Activated naive CD4-positive, alpha-beta T cell treated with anti-CD3 and anti-CD28 coated beads, Interleukin-2, amount 10 ng/mL, durations not matched to agents 7 days and 5 days (primary cell): ENCODE results near the gene CNOT4.

ENCODE experiments used
- CTCF ChIA-PET: fragments of 350-600 bp; sonication (Branson Sonifier 250); formaldehyde crosslinking; loops from one replicate; lab custom pipeline; 2021; ENCODE audit warnings: antibody characterized with exemption; lab: Charles Lee
- DNase-seq: peaks from one replicate; pipeline ENCODE4 v3.0.0-alpha.2; 2020
- H3K27ac Mint-ChIP-seq: one replicate; pipeline ENCODE4 v1.8.0; 2021; ENCODE audit warnings: mild to moderate bottlenecking, moderate library complexity, mixed read lengths
- H3K27me3 Mint-ChIP-seq: one replicate; pipeline ENCODE4 v1.8.0; 2021; ENCODE audit warnings: mild to moderate bottlenecking, mixed read lengths
- H3K36me3 Mint-ChIP-seq: one replicate; pipeline ENCODE4 v1.8.0; 2021; ENCODE audit warnings: mixed read lengths
- H3K4me1 Mint-ChIP-seq: one replicate; pipeline ENCODE4 v1.8.0; 2021; ENCODE audit warnings: mixed read lengths
- H3K4me3 Mint-ChIP-seq: one replicate; pipeline ENCODE4 v1.8.0; 2021; ENCODE audit warnings: mild to moderate bottlenecking, moderate library complexity, mixed read lengths
- H3K9me3 Mint-ChIP-seq: one replicate; pipeline ENCODE4 v1.8.0; 2021; ENCODE audit warnings: mixed read lengths

CNOT4 gene

GRCh38 chr7:135420786-135421185 lies 89.1 kb downstream of the CNOT4 start:
- peaks cover 20% of the 10 kb centered on the region for H3K36me3 Mint-ChIP-seq
- no peak for DNase-seq
- H3K27ac Mint-ChIP-seq, result no peak overlapping the region
- CTCF ChIA-PET, result no interaction called here
- no peaks in the 10 kb centered on the region for H3K9me3 Mint-ChIP-seq
- peaks cover 15% of the 10 kb centered on the region for H3K4me1 Mint-ChIP-seq
- H3K27me3 Mint-ChIP-seq, result no peaks in the 10 kb centered on the region
- no peak overlapping the region for H3K4me3 Mint-ChIP-seq

GRCh38 chr7:135416431-135416830 lies 93.5 kb downstream of the CNOT4 start:
- no peaks in the 10 kb centered on the region for H3K9me3 Mint-ChIP-seq
- no peak overlapping the region for H3K4me3 Mint-ChIP-seq
- no peak for DNase-seq
- CTCF ChIA-PET, result interaction anchor here (1.1 kb wide), 1 partner anchor 39 kb away, joined by 3 read pairs; no protein-coding TSS in a partner anchor
- H3K36me3 Mint-ChIP-seq, result peaks cover 18% of the 10 kb centered on the region
- H3K4me1 Mint-ChIP-seq, result peaks cover 8% of the 10 kb centered on the region
- no peak overlapping the region for H3K27ac Mint-ChIP-seq
- no peaks in the 10 kb centered on the region for H3K27me3 Mint-ChIP-seq

- Mint-ChIP-seq H3K4me3 (no peak overlapping the region), H3K27ac (no peak overlapping the region), H3K36me3 (peaks cover 13% of the 10 kb centered on the region), H3K9me3 (no peaks in the 10 kb centered on the region), H3K27me3 (no peaks in the 10 kb centered on the region), H3K4me1 (no peaks in the 10 kb centered on the region)
- CTCF ChIA-PET, result interaction anchor here (0.6 to 1.3 kb wide), 3 partner anchors 38 to 231 kb away, joined by 3 read pairs; no protein-coding TSS in a partner anchor
- peak; percentile 42 for DNase-seq
Measured at GRCh38 chr7:135414850-135415439, 95.0 kb downstream of the CNOT4 start.

- H3K27me3 Mint-ChIP-seq, result no peaks in the 10 kb centered on the region
- H3K4me3 Mint-ChIP-seq, result no peak overlapping the region
- H3K4me1 Mint-ChIP-seq, result peaks cover 2% of the 10 kb centered on the region
- H3K9me3 Mint-ChIP-seq, result no peaks in the 10 kb centered on the region
- H3K36me3 Mint-ChIP-seq, result peaks cover 15% of the 10 kb centered on the region
- CTCF ChIA-PET, result interaction anchor here (1.3 kb wide), 1 partner anchor 144 kb away, joined by 3 read pairs; no protein-coding TSS in a partner anchor
- no peak overlapping the region for H3K27ac Mint-ChIP-seq
- DNase-seq, result no peak
Measured at GRCh38 chr7:135414208-135414607, 95.7 kb downstream of the CNOT4 start.

GRCh38 chr7:135411098-135411497 lies 98.8 kb downstream of the CNOT4 start:
- H3K9me3 Mint-ChIP-seq, result no peaks in the 10 kb centered on the region
- peaks cover 9% of the 10 kb centered on the region for H3K4me1 Mint-ChIP-seq
- H3K4me3 Mint-ChIP-seq, result no peak overlapping the region
- no peak for DNase-seq
- no peak overlapping the region for H3K27ac Mint-ChIP-seq
- CTCF ChIA-PET, result no interaction called here
- peaks cover 18% of the 10 kb centered on the region for H3K36me3 Mint-ChIP-seq
- H3K27me3 Mint-ChIP-seq, result no peaks in the 10 kb centered on the region

- Mint-ChIP-seq H3K36me3 (peaks cover 18% of the 10 kb centered on the region), H3K4me3 (no peak overlapping the region), H3K9me3 (no peaks in the 10 kb centered on the region), H3K27me3 (no peaks in the 10 kb centered on the region), H3K27ac (no peak overlapping the region), H3K4me1 (peaks cover 9% of the 10 kb centered on the region)
- CTCF ChIA-PET, result no interaction called here
- DNase-seq, result no peak
Measured at GRCh38 chr7:135410543-135410942, 99.4 kb downstream of the CNOT4 start.

- H3K9me3 Mint-ChIP-seq, result no peaks in the 10 kb centered on the region
- H3K27me3 Mint-ChIP-seq, result no peaks in the 10 kb centered on the region
- DNase-seq, result no peak
- no peak overlapping the region for H3K27ac Mint-ChIP-seq
- peaks cover 9% of the 10 kb centered on the region for H3K4me1 Mint-ChIP-seq
- peaks cover 18% of the 10 kb centered on the region for H3K36me3 Mint-ChIP-seq
- CTCF ChIA-PET, result no interaction called here
- no peak overlapping the region for H3K4me3 Mint-ChIP-seq
Measured at GRCh38 chr7:135409845-135410542, 99.9 kb downstream of the CNOT4 start.

- H3K9me3 Mint-ChIP-seq, result no peaks in the 10 kb centered on the region
- CTCF ChIA-PET, result no interaction called here
- DNase-seq, result no peak
- H3K36me3 Mint-ChIP-seq, result peaks cover 15% of the 10 kb centered on the region
- H3K4me1 Mint-ChIP-seq, result peaks cover 9% of the 10 kb centered on the region
- no peaks in the 10 kb centered on the region for H3K27me3 Mint-ChIP-seq
- H3K27ac Mint-ChIP-seq, result no peak overlapping the region
- H3K4me3 Mint-ChIP-seq, result no peak overlapping the region
Measured at GRCh38 chr7:135407884-135408283, 102.0 kb downstream of the CNOT4 start.

- CTCF ChIA-PET, result no interaction called here
- H3K36me3 Mint-ChIP-seq, result peaks cover 15% of the 10 kb centered on the region
- no peak overlapping the region for H3K27ac Mint-ChIP-seq
- H3K4me1 Mint-ChIP-seq, result peaks cover 9% of the 10 kb centered on the region
- H3K27me3 Mint-ChIP-seq, result no peaks in the 10 kb centered on the region
- no peaks in the 10 kb centered on the region for H3K9me3 Mint-ChIP-seq
- no peak overlapping the region for H3K4me3 Mint-ChIP-seq
- DNase-seq, result no peak
Measured at GRCh38 chr7:135406918-135407317, 103.0 kb downstream of the CNOT4 start.

GRCh38 chr7:135405969-135406368 lies 103.9 kb downstream of the CNOT4 start:
- peaks cover 9% of the 10 kb centered on the region for H3K4me1 Mint-ChIP-seq
- no peak for DNase-seq
- no peak overlapping the region for H3K4me3 Mint-ChIP-seq
- no peak overlapping the region for H3K27ac Mint-ChIP-seq
- CTCF ChIA-PET, result no interaction called here
- H3K27me3 Mint-ChIP-seq, result no peaks in the 10 kb centered on the region
- H3K9me3 Mint-ChIP-seq, result no peaks in the 10 kb centered on the region
- H3K36me3 Mint-ChIP-seq, result peaks cover 15% of the 10 kb centered on the region

- H3K4me1 Mint-ChIP-seq, result no peaks in the 10 kb centered on the region
- H3K36me3 Mint-ChIP-seq, result peaks cover 6% of the 10 kb centered on the region
- CTCF ChIA-PET, result no interaction called here
- no peak overlapping the region for H3K27ac Mint-ChIP-seq
- no peaks in the 10 kb centered on the region for H3K9me3 Mint-ChIP-seq
- no peaks in the 10 kb centered on the region for H3K27me3 Mint-ChIP-seq
- H3K4me3 Mint-ChIP-seq, result no peak overlapping the region
- no peak for DNase-seq
Measured at GRCh38 chr7:135403302-135403701, 106.6 kb downstream of the CNOT4 start.

GRCh38 chr7:135397689-135398088 lies 112.2 kb downstream of the CNOT4 start:
- Mint-ChIP-seq H3K27me3 (no peaks in the 10 kb centered on the region), H3K4me1 (no peaks in the 10 kb centered on the region), H3K9me3 (no peaks in the 10 kb centered on the region), H3K27ac (no peak overlapping the region), H3K4me3 (no peak overlapping the region), H3K36me3 (peaks cover 17% of the 10 kb centered on the region)
- DNase-seq, result no peak
- CTCF ChIA-PET, result no interaction called here

GRCh38 chr7:135392701-135393100 lies 117.2 kb downstream of the CNOT4 start:
- H3K27ac Mint-ChIP-seq, result no peak overlapping the region
- peaks cover 34% of the 10 kb centered on the region for H3K36me3 Mint-ChIP-seq
- no peak for DNase-seq

GRCh38 chr7:135391514-135391913 lies 118.4 kb downstream of the CNOT4 start:
- Mint-ChIP-seq H3K9me3 (no peaks in the 10 kb centered on the region), H3K4me3 (no peak overlapping the region), H3K27me3 (no peaks in the 10 kb centered on the region), H3K27ac (no peak overlapping the region), H3K4me1 (no peaks in the 10 kb centered on the region), H3K36me3 (peaks cover 34% of the 10 kb centered on the region)
- no peak for DNase-seq
- CTCF ChIA-PET, result no interaction called here

More at GRCh38 chr7:135392701-135393100, 117.2 kb downstream of the CNOT4 start:
- no peaks in the 10 kb centered on the region for H3K9me3 Mint-ChIP-seq
- no peaks in the 10 kb centered on the region for H3K4me1 Mint-ChIP-seq
- no peaks in the 10 kb centered on the region for H3K27me3 Mint-ChIP-seq
- CTCF ChIA-PET, result no interaction called here
- H3K4me3 Mint-ChIP-seq, result no peak overlapping the region

- Mint-ChIP-seq H3K36me3 (peaks cover 35% of the 10 kb centered on the region), H3K27ac (no peak overlapping the region), H3K4me1 (no peaks in the 10 kb centered on the region), H3K9me3 (no peaks in the 10 kb centered on the region), H3K4me3 (no peak overlapping the region), H3K27me3 (no peaks in the 10 kb centered on the region)
- CTCF ChIA-PET, result no interaction called here
- DNase-seq, result no peak
Measured at GRCh38 chr7:135390829-135391228, 119.1 kb downstream of the CNOT4 start.
